ENCODE measurements around the gene TNS3.

Gene TNS3

GRCh38 chr7:47371317-47371716, 210.6 kb downstream of the TNS3 start:
- DNase-seq (ENCODE audit: low read depth in 2 of 2), result no peak

GRCh38 chr7:47370461-47371042, 211.4 kb downstream of the TNS3 start:
- DNase-seq (ENCODE audit: low read depth in 2 of 2), result no peak

- DNase-seq (ENCODE audit: low read depth in 2 of 2), result no peak
These were observed 212.2 kb downstream of the TNS3 start for GRCh38 chr7:47369736-47370135.

- no peak for DNase-seq (ENCODE audit: low read depth in 2 of 2)
These were observed 213.6 kb downstream of the TNS3 start for GRCh38 chr7:47368190-47368812.

GRCh38 chr7:47367369-47367768, 214.5 kb downstream of the TNS3 start:
- no peak for DNase-seq (ENCODE audit: low read depth in 2 of 2)

- DNase-seq (ENCODE audit: low read depth in 2 of 2), result no peak
These were observed 215.0 kb downstream of the TNS3 start for GRCh38 chr7:47366960-47367359.

GRCh38 chr7:47366211-47366610, 215.7 kb downstream of the TNS3 start:
- no peak for DNase-seq (ENCODE audit: low read depth in 2 of 2)

GRCh38 chr7:47362984-47363383, 218.9 kb downstream of the TNS3 start:
- DNase-seq (ENCODE audit: low read depth in 2 of 2), result no peak

GRCh38 chr7:47361746-47362215, 220.1 kb downstream of the TNS3 start:
- DNase-seq (ENCODE audit: low read depth in 2 of 2), result no peak

- DNase-seq (ENCODE audit: low read depth in 2 of 2), result no peak
These were observed 220.7 kb downstream of the TNS3 start for GRCh38 chr7:47361236-47361635.

- no peak for DNase-seq (ENCODE audit: low read depth in 2 of 2)
These were observed 221.5 kb downstream of the TNS3 start for GRCh38 chr7:47360301-47360900.

- DNase-seq (ENCODE audit: low read depth in 2 of 2), result no peak
These were observed 222.8 kb downstream of the TNS3 start for GRCh38 chr7:47358944-47359588.

GRCh38 chr7:47358357-47358756, 223.6 kb downstream of the TNS3 start:
- DNase-seq (ENCODE audit: low read depth in 2 of 2), result no peak

- no peak for DNase-seq (ENCODE audit: low read depth in 2 of 2)
These were observed 224.0 kb downstream of the TNS3 start for GRCh38 chr7:47357863-47358262.

GRCh38 chr7:47357361-47357760, 224.6 kb downstream of the TNS3 start:
- no peak for DNase-seq (ENCODE audit: low read depth in 2 of 2)

- DNase-seq (ENCODE audit: low read depth in 2 of 2), result no peak
These were observed 225.7 kb downstream of the TNS3 start for GRCh38 chr7:47356261-47356660.

- DNase-seq (ENCODE audit: low read depth in 2 of 2), result no peak
These were observed 226.2 kb downstream of the TNS3 start for GRCh38 chr7:47355684-47356083.

GRCh38 chr7:47354831-47355541, 226.9 kb downstream of the TNS3 start:
- DNase-seq (ENCODE audit: low read depth in 2 of 2), result no peak

GRCh38 chr7:47354071-47354470, 227.8 kb downstream of the TNS3 start:
- no peak for DNase-seq (ENCODE audit: low read depth in 2 of 2)

- DNase-seq (ENCODE audit: low read depth in 2 of 2), result no peak
These were observed 229.4 kb downstream of the TNS3 start for GRCh38 chr7:47352394-47352968.

- no peak for DNase-seq (ENCODE audit: low read depth in 2 of 2)
These were observed 230.4 kb downstream of the TNS3 start for GRCh38 chr7:47351233-47352154.

All from stimulated activated CD8-positive, alpha-beta memory T cell treated with anti-CD3 and anti-CD28 coated beads, Interleukin-2, amount 100 ng/mL, for 1 hour (primary cell).